HG03039 (cell line): ENCODE results near the gene ECT2L.

Source experiments
- ATAC-seq: cut with Tn5 transposase; IDR thresholded peaks from one replicate; pipeline ENCODE4 v1.9.1; 2021; ENCODE audit warnings: mild to moderate bottlenecking, moderate library complexity; ENCODE audit not compliant: unreplicated experiment

Gene ECT2L

GRCh38 chr6:138849791-138850190 is 53.9 kb downstream of the ECT2L start:
- ATAC-seq: no peak

- no peak for ATAC-seq
Measured at GRCh38 chr6:138856654-138857053, 60.8 kb downstream of the ECT2L start.

- ATAC-seq: no peak
Measured at GRCh38 chr6:138857775-138858174, 61.9 kb downstream of the ECT2L start.

- no peak for ATAC-seq
Measured at GRCh38 chr6:138862456-138862855, 66.6 kb downstream of the ECT2L start.

- ATAC-seq: no peak
Measured at GRCh38 chr6:138863321-138863720, 67.4 kb downstream of the ECT2L start.

- no peak for ATAC-seq
Measured at GRCh38 chr6:138864343-138864890, 68.5 kb downstream of the ECT2L start.

GRCh38 chr6:138865480-138866109 is 69.7 kb downstream of the ECT2L start:
- no peak for ATAC-seq

- no peak for ATAC-seq
Measured at GRCh38 chr6:138868181-138868580, 72.3 kb downstream of the ECT2L start.

GRCh38 chr6:138869398-138869797 is 73.5 kb downstream of the ECT2L start:
- no peak for ATAC-seq

- no peak for ATAC-seq
Measured at GRCh38 chr6:138873191-138873590, 77.3 kb downstream of the ECT2L start.

- peak; percentile 75 for ATAC-seq
Measured at GRCh38 chr6:138882369-138883017, 86.6 kb downstream of the ECT2L start.

- no peak for ATAC-seq
Measured at GRCh38 chr6:138885156-138885819, 89.4 kb downstream of the ECT2L start.

GRCh38 chr6:138891255-138891986 is 95.5 kb downstream of the ECT2L start:
- ATAC-seq: no peak

GRCh38 chr6:138896104-138896756 is 100.3 kb downstream of the ECT2L start:
- ATAC-seq: no peak

GRCh38 chr6:138897031-138897430 is 101.1 kb downstream of the ECT2L start:
- no peak for ATAC-seq

- ATAC-seq: no peak
Measured at GRCh38 chr6:138907167-138907566, 111.3 kb downstream of the ECT2L start.

GRCh38 chr6:138909511-138909910 is 113.6 kb downstream of the ECT2L start:
- no peak for ATAC-seq

- no peak for ATAC-seq
Measured at GRCh38 chr6:138909975-138910374, 114.1 kb downstream of the ECT2L start.

GRCh38 chr6:138912308-138912707 is 116.4 kb downstream of the ECT2L start:
- ATAC-seq: no peak

- ATAC-seq: no peak
Measured at GRCh38 chr6:138914701-138915100, 118.8 kb downstream of the ECT2L start.

- no peak for ATAC-seq
Measured at GRCh38 chr6:138920906-138921305, 125.0 kb downstream of the ECT2L start.
